HG03039 (cell line): ENCODE measurements around the gene FYN.
"Not testable (repeated sequence)": the region's sequence is repeated elsewhere in the genome, so short reads cannot be mapped to it uniquely, and the experiment has no call there.

Experiments
- ATAC-seq: cut with Tn5 transposase; IDR thresholded peaks from one replicate; pipeline ENCODE4 v1.9.1; 2021; ENCODE audit warnings: mild to moderate bottlenecking, moderate library complexity; ENCODE audit not compliant: unreplicated experiment

Gene FYN

GRCh38 chr6:111873178-111874024 lies at the start of gene FYN:
TSS of gene FYN (minus strand) at chr6:111873452. CDS start at chr6:111720051, 153,401 bp downstream.
- ATAC-seq, result peak; percentile 100

- ATAC-seq, result no peak
Observed at GRCh38 chr6:111922454-111923297, 49.4 kb upstream of the FYN start.

GRCh38 chr6:111921103-111921502 lies 47.9 kb upstream of the FYN start:
- no peak for ATAC-seq

GRCh38 chr6:111920578-111920977 lies 47.3 kb upstream of the FYN start:
- ATAC-seq, result no peak

- no peak for ATAC-seq
Observed at GRCh38 chr6:111918825-111919224, 45.6 kb upstream of the FYN start.

GRCh38 chr6:111916747-111917146 lies 43.5 kb upstream of the FYN start:
- ATAC-seq, result no peak

- ATAC-seq, result no peak
Observed at GRCh38 chr6:111914617-111915016, 41.4 kb upstream of the FYN start.

GRCh38 chr6:111912904-111913303 lies 39.7 kb upstream of the FYN start:
- no peak for ATAC-seq

- ATAC-seq, result no peak
Observed at GRCh38 chr6:111911428-111911827, 38.2 kb upstream of the FYN start.

- ATAC-seq, result no peak
Observed at GRCh38 chr6:111909238-111909637, 36.0 kb upstream of the FYN start.

GRCh38 chr6:111908365-111908764 lies 35.1 kb upstream of the FYN start:
- ATAC-seq, result not testable (repeated sequence)

GRCh38 chr6:111900735-111901134 lies 27.5 kb upstream of the FYN start:
- ATAC-seq, result no peak

- no peak for ATAC-seq
Observed at GRCh38 chr6:111899531-111899930, 26.3 kb upstream of the FYN start.

GRCh38 chr6:111898452-111898851 lies 25.2 kb upstream of the FYN start:
- ATAC-seq, result no peak

- no peak for ATAC-seq
Observed at GRCh38 chr6:111894951-111895350, 21.7 kb upstream of the FYN start.

- ATAC-seq, result no peak
Observed at GRCh38 chr6:111894272-111894671, 21.0 kb upstream of the FYN start.

- no peak for ATAC-seq
Observed at GRCh38 chr6:111892431-111892830, 19.2 kb upstream of the FYN start.

GRCh38 chr6:111890988-111891387 lies 17.7 kb upstream of the FYN start:
- ATAC-seq, result no peak

- no peak for ATAC-seq
Observed at GRCh38 chr6:111888928-111889695, 15.9 kb upstream of the FYN start.

- not testable (repeated sequence) for ATAC-seq
Observed at GRCh38 chr6:111886793-111887192, 13.5 kb upstream of the FYN start.

- ATAC-seq, result no peak
Observed at GRCh38 chr6:111885373-111886027, 12.2 kb upstream of the FYN start.
